GM19328 (cell line): Measurements from ENCODE around the gene ST7L.

Source experiments
- ATAC-seq: cut with Tn5 transposase; IDR thresholded peaks from one replicate; pipeline ENCODE4 v1.9.1; 2021; ENCODE audit warnings: mild to moderate bottlenecking, moderate library complexity; ENCODE audit not compliant: unreplicated experiment

The ST7L gene

DNA sequence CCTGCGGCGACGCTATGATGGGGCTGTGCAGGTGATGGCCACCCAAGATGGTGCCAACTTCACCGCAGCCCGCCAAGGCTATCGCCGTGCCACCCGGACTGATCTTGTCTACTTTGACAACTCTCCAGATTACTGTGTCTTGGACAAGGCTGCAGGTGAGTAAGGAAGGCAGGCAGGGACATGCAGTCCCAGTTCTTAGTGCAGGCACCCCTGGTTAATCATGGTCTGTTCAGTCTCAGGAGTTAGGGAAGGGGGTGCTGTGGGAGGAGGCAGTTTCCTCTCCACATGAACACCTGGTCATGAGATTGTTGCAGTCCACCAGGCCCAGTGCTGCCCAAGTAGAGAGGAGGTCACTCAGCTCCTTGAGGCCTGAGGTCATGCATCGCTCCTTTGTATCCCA, 101.7 kb downstream of the ST7L start:
- ATAC-seq, result no peak

GRCh38 chr1:112516141-112516540, 102.8 kb downstream of the ST7L start:
- no peak for ATAC-seq

- ATAC-seq, result no peak
These were observed 103.5 kb downstream of the ST7L start for GRCh38 chr1:112515311-112516009.

DNA sequence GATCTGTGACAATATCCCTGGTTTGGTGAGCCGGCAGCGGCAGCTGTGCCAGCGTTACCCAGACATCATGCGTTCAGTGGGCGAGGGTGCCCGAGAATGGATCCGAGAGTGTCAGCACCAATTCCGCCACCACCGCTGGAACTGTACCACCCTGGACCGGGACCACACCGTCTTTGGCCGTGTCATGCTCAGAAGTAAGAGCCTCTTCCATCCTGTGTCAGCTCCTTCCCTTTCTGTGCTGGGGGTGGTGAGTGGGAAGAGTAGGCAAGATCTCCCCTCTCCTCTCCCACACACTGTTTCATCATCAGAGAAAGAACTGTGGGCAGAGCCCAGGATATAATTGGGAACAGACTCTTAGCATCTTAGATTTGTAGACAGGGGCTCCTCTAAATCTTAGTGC, 104.0 kb downstream of the ST7L start:
- ATAC-seq, result no peak

- no peak for ATAC-seq
These were observed 105.7 kb downstream of the ST7L start for GRCh38 chr1:112513112-112513870.

- no peak for ATAC-seq
These were observed 107.0 kb downstream of the ST7L start for GRCh38 chr1:112511897-112512296.

DNA sequence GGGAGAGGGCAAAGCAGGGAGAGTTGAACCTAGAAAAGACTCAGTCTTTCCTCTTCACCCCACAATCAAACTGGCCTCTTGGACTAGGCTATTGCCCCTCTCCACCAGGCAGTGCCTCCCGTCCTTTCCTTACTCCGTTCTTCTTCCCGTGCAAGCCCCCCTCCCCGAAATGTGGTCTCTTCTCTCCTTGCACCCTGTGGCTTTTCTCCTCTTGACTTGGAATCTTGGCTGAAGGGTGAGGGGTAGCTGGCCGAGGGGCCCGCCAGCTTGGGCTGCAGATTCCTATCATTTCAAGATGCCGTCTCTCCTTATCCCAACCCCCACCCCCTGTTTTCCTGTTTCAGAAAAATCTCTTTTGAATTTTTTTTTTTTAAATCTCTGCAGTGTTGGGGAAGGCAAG, 108.6 kb downstream of the ST7L start:
- ATAC-seq, result no peak

GRCh38 chr1:112509660-112510178, 109.2 kb downstream of the ST7L start:
- ATAC-seq, result no peak

DNA sequence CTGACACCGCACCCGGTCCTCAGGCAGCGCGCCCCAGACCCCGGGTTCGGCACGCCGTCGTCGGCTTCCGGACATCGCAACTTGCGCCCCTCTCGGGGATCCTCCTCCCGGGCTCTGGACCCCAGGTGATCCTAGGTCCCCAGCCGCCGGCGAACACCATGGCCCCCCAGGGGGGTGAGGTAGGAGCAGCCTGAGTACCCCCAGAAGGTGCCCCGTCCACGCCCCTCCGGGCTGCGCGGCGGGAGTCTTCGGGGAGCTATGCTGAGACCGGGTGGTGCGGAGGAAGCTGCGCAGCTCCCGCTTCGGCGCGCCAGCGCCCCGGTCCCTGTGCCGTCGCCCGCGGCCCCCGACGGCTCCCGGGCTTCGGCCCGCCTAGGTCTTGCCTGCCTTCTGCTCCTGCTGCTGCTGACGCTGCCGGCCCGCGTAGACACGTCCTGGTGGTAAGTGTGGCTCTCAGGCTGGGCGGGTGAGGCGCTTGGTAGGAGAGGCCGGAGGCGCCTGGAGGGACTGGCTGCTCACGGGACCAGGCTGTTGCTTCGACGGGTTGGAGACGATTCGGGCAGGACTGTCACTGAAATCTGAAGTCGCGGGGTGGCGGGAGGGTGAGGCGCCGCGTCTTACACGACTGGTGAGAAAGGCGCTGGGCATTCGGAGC, 109.8 kb downstream of the ST7L start:
- ATAC-seq, result no peak

GRCh38 chr1:112508278-112509004, 110.5 kb downstream of the ST7L start, which contains the start of gene WNT2B:
Gene WNT2B, plus strand, starts transcription at chr1:112508965. Its CDS starts 298 bp downstream, at chr1:112509263.
- no peak for ATAC-seq

DNA sequence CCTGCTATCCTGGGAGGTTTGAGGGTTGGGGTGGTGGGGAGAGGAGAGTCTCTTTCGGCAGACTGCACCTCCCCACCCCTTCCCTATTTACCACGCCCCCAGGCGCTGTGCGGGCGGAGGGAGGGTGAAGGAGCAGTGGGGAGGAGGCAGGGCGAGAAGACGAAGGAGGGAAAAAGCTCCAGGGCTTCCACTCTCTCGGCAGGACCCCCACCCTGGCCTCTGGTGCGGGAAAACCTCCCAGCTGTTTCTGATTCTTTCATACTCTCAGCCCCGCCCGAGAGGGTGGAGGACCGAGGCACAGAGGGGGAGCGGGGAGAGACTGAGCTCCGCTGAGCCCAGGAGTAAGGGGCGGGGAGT, 111.0 kb downstream of the ST7L start:
- no peak for ATAC-seq

- no peak for ATAC-seq
These were observed 111.6 kb downstream of the ST7L start for GRCh38 chr1:112507336-112507735.

- ATAC-seq, result no peak
These were observed 112.2 kb downstream of the ST7L start for GRCh38 chr1:112506731-112507130.

GRCh38 chr1:112506306-112506705, 112.6 kb downstream of the ST7L start:
- no peak for ATAC-seq

DNA sequence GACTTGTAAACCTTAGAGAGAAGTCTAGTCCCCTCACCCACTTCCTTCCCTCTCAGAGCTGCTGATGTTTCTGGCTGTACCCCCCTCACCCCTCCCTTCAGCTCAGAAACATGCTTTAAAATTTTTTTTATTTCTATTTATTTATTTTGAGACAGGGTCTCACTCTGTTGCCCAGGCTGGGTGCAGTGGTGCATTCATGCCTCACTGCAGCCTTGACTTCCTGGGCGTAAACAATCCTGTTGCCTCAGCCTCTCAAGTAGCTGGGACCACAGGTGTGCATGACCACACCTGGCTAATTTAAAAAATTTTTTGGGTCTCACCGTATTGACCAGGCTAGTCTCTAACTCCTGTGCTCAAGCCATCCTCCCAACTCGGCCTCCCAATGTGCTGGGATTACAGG, 113.1 kb downstream of the ST7L start:
- no peak for ATAC-seq

- no peak for ATAC-seq
These were observed 113.5 kb downstream of the ST7L start for GRCh38 chr1:112505400-112505785.

GRCh38 chr1:112504661-112505399, 114.1 kb downstream of the ST7L start:
- ATAC-seq, result no peak

- no peak for ATAC-seq
These were observed 114.8 kb downstream of the ST7L start for GRCh38 chr1:112504001-112504660.

- ATAC-seq, result no peak
These were observed 116.1 kb downstream of the ST7L start for GRCh38 chr1:112502826-112503225.
